Colonic mucosa (tissue), 4 donors: Measurements from ENCODE around the gene SMIM35. TPM values are rescaled to one million over a fixed set of nuclear protein-coding genes. Genes with fewer than 3 reads are reported as not detected.
A peak's percentile ranks its signal among the peaks of the same experiment; 100 is the strongest.

Source experiments
- DNase-seq: peaks from one replicate; pipeline ENCODE4 v3.0.0-alpha.2; 2020
- H3K27ac ChIP-seq: fragments of 200-600 bp; one replicate; pipeline ENCODE4 v1.8.0; 2021
- H3K27me3 ChIP-seq: fragments of 200-600 bp; one replicate; pipeline ENCODE4 v1.8.0; 2021
- H3K36me3 ChIP-seq: fragments of 200-600 bp; one replicate; pipeline ENCODE4 v1.8.0; 2021
- H3K4me1 ChIP-seq: fragments of 200-600 bp; one replicate; pipeline ENCODE4 v1.8.0; 2021; ENCODE audit warnings: mild to moderate bottlenecking
- H3K4me3 ChIP-seq: fragments of 200-600 bp; one replicate; pipeline ENCODE4 v1.8.0; 2021
- H3K9ac ChIP-seq, 2 donors: one replicate each; pipeline ENCODE4 v1.7.0; 2013; ENCODE audit warnings: control low read depth in 2 of 2, low read depth in 2 of 2, low read length in 2 of 2
- H3K9me3 ChIP-seq: fragments of 200-600 bp; one replicate; pipeline ENCODE4 v1.8.0; 2021
- intact Hi-C: fragments of 100-400 bp; cut with DNase I; formaldehyde crosslinking; loops from one replicate; pipeline ENCODE4 v1.14.1; 2022
- total RNA-seq, 2 donors: library from RNA; stranded (reverse); fragmentation: NEBNext Ultra II Directional in 1 of 2; extraction: Animal tissue kit (Norgen Biotek cat#: 25700) in 1 of 2; gene quantifications; one replicate each; pipeline ENCODE4 v1.2.1, GENCODE V29; 2021
- TF ChIP-seq, protein P1 (sequence below): fragments of 200-600 bp; IDR thresholded peaks from one replicate; pipeline ENCODE4 v1.8.0; 2022; ENCODE audit warnings: antibody characterized with exemption, mild to moderate bottlenecking
- donor health status: healthy.
- donor health status: DM: no; HTN: no; CAD: no.
- donor health status: DM: no; HTN: no; CAD: no.

SMIM35 gene
- total RNA-seq, 2 donors from 2014 or later = not detected

DNA sequence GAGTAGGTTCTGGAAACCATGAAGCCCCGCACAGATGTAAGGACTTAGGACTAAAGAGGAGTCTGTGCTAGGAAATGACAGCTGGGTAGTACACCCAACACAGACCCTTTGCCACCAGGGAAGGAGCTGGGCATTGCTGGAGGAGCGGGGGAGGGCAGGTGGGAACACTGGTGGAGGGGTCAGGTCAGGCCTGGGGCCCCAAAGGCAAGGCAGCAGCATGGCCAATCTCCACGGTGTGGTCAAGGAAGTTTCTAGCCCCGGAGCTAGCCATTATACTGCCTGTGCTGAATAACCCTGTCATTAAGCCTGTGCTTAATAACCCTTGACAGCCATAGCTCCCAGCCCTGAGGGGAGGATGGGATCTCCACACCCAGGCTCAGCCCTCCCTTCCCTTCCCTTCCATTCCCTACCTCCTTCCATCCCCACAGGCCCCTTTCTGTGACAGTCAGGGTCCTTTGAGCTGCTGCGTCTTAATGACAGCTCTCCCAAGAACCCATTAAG is 7.8 kb downstream of the SMIM35 start:
- H3K27ac ChIP-seq = peak overlapping the region; percentile 88
- no peaks in the 10 kb centered on the region for H3K36me3 ChIP-seq
- peaks cover 6% of the 10 kb centered on the region for H3K4me1 ChIP-seq
- DNase-seq = no peak
- peak overlapping the region; percentile 51 to 96 for H3K9ac ChIP-seq
- H3K4me3 ChIP-seq = peak overlapping the region; percentile 32
- TF ChIP-seq, protein P1, sequence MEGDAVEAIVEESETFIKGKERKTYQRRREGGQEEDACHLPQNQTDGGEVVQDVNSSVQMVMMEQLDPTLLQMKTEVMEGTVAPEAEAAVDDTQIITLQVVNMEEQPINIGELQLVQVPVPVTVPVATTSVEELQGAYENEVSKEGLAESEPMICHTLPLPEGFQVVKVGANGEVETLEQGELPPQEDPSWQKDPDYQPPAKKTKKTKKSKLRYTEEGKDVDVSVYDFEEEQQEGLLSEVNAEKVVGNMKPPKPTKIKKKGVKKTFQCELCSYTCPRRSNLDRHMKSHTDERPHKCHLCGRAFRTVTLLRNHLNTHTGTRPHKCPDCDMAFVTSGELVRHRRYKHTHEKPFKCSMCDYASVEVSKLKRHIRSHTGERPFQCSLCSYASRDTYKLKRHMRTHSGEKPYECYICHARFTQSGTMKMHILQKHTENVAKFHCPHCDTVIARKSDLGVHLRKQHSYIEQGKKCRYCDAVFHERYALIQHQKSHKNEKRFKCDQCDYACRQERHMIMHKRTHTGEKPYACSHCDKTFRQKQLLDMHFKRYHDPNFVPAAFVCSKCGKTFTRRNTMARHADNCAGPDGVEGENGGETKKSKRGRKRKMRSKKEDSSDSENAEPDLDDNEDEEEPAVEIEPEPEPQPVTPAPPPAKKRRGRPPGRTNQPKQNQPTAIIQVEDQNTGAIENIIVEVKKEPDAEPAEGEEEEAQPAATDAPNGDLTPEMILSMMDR = no peak
- no peaks in the 10 kb centered on the region for H3K27me3 ChIP-seq
- intact Hi-C loops = no loop called here
- H3K9me3 ChIP-seq = no peaks in the 10 kb centered on the region

DNA sequence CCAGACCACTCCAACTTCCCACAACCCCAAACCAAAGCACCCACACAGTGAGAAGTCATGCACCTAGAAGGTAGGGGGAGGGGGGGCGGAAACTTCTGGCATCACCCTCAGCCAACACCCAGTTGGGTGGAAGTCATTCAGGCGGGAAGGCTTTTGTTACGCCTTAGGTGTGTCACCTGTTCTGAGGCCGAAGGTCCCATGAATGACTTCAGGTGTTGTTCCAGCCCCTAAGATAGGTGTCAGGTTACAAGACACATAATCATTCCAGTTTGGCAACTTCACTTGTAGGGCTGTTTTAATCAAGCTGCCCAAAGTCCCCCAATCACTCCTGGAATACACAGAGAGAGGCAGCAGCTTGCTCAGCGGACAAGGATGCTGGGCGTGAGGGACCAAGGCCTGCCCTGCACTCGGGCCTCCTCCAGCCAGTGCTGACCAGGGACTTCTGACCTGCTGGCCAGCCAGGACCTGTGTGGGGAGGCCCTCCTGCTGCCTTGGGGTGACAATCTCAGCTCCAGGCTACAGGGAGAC is 9.9 kb downstream of the SMIM35 start, which contains the start of gene TMPRSS4:
TMPRSS4 (plus strand) TSS at position 325 of the 528 bp plus-strand sequence. CDS start 225 bp downstream, outside the sequence.
- intact Hi-C loops = no loop called here
- Histone ChIP-seq H3K9me3 (no peaks in the 10 kb centered on the region), H3K4me1 (peaks cover 6% of the 10 kb centered on the region), H3K27ac (peak within 1 kb of the TSS; percentile 88), H3K27me3 (no peaks in the 10 kb centered on the region), H3K36me3 (no peaks in the 10 kb centered on the region), H3K9ac (peak within 1 kb of the TSS; percentile 77 to 100), H3K4me3 (peak within 1 kb of the TSS; percentile 32)
- TF ChIP-seq, protein P1 = no peak
- peak; percentile 94 for DNase-seq

DNA sequence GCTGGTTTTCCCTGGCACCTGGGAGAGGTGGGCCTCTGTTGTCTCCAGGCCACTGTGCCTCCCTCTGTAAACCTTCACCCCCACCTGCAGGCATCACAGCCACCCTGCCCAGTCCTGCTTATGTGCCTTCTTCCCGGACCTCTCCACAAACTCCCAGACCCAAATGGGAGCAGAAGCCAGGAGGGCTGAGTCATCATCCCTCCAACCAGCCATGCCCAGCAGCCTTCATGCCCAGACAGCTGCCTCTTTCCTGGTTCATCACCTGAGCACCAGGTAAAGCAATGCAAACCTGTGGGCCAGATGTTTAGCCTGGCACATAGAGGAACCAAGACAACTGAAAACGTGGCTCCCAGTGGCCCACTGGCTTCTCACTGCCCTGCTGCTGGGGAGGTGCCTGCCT is 12.0 kb downstream of the SMIM35 start:
- H3K9ac ChIP-seq = no peak overlapping the region

DNA sequence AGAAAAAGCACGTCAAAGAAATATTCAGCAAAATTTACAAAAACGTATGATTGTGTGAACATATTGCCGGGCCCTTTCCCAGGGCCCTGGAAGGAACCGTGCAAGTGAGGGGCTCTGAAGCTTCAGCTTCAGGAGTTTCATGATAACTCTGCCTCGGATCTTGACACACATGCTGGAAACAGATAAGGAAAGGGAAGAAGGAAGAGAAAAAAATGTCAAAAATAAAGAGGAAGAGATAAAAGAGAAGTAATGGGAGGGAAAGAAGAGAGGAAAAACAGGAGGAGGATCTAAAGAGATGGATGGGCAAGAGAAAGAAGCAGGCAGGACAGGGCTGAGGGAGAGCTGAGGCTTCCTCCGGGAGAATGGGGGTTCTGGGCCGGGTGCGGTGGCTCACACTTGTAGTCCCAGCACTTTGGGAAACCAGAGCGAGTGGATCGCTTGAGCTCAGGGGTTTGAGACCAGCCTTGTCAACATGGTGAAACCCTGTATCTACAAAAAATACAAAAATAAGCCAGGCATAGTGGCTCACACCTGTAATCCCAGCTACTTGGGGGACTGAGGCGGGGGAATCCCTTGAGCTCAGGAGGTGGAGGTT is 12.6 kb downstream of the SMIM35 start:
- no peaks in the 10 kb centered on the region for H3K9me3 ChIP-seq
- H3K4me1 ChIP-seq = peaks cover 6% of the 10 kb centered on the region
- intact Hi-C loops = no loop called here
- no peaks in the 10 kb centered on the region for H3K27me3 ChIP-seq
- no peak for DNase-seq
- no peak overlapping the region for H3K4me3 ChIP-seq
- no peak overlapping the region for H3K9ac ChIP-seq
- no peaks in the 10 kb centered on the region for H3K36me3 ChIP-seq
- no peak overlapping the region for H3K27ac ChIP-seq
- TF ChIP-seq, protein P1 = no peak

More for the DNA sequence above, 12.0 kb downstream of the SMIM35 start:
- no peaks in the 10 kb centered on the region for H3K9me3 ChIP-seq
- no peak overlapping the region for H3K4me3 ChIP-seq
- H3K36me3 ChIP-seq = no peaks in the 10 kb centered on the region
- TF ChIP-seq, protein P1 = no peak
- H3K4me1 ChIP-seq = peaks cover 6% of the 10 kb centered on the region
- peak overlapping the region; percentile 56 for H3K27ac ChIP-seq
- intact Hi-C loops = no loop called here
- H3K27me3 ChIP-seq = no peaks in the 10 kb centered on the region
- peak; percentile 68 for DNase-seq

DNA sequence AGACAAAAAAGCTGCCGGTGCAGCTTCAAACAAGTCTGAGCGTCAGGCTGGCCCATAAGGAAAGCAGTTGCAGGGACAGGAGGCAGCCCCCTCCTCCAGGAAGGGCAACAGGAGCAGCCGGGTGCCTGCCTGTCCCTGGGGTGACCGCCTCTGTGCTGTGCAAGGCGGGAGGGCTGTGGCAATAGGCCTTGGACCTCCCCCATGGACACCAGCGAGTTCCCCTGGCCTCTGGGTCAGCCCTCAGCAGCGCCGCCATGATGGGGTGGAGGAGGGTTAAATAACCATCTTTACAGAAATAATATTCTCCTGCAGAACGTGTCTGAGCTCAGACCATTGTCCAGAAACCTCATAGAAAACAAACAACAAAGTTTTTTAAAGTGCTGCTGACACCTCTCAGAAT is 13.2 kb downstream of the SMIM35 start:
- H3K9me3 ChIP-seq = no peaks in the 10 kb centered on the region
- no peaks in the 10 kb centered on the region for H3K36me3 ChIP-seq
- no peak overlapping the region for H3K4me3 ChIP-seq
- no peaks in the 10 kb centered on the region for H3K27me3 ChIP-seq
- no peak overlapping the region for H3K27ac ChIP-seq
- peaks cover 6% of the 10 kb centered on the region for H3K4me1 ChIP-seq
- H3K9ac ChIP-seq = no peak overlapping the region
- TF ChIP-seq, protein P1 = no peak
- DNase-seq = no peak
- intact Hi-C loops = no loop called here
